Measurements from ENCODE around the gene KBTBD4. TPM values are rescaled to one million over a fixed set of nuclear protein-coding genes. Genes with fewer than 3 reads are reported as not detected.
A peak's percentile ranks its signal among the peaks of the same experiment; 100 is the strongest.

The KBTBD4 gene
- total RNA-seq, 1 experiment from 2014 or later: 12.3 TPM

- TF ChIP-seq ZNF263 (CRISPR knock-in tag; IDR thresholded peaks at IDR 0.05; ENCODE audit: low read depth) (no peak), NR2C2 (CRISPR knock-in tag; IDR thresholded peaks at IDR 0.05) (no peak), CBFB (CRISPR knock-in tag; IDR thresholded peaks at IDR 0.05; ENCODE audit: low read depth) (no peak)
- TF ChIP-seq, protein P1, sequence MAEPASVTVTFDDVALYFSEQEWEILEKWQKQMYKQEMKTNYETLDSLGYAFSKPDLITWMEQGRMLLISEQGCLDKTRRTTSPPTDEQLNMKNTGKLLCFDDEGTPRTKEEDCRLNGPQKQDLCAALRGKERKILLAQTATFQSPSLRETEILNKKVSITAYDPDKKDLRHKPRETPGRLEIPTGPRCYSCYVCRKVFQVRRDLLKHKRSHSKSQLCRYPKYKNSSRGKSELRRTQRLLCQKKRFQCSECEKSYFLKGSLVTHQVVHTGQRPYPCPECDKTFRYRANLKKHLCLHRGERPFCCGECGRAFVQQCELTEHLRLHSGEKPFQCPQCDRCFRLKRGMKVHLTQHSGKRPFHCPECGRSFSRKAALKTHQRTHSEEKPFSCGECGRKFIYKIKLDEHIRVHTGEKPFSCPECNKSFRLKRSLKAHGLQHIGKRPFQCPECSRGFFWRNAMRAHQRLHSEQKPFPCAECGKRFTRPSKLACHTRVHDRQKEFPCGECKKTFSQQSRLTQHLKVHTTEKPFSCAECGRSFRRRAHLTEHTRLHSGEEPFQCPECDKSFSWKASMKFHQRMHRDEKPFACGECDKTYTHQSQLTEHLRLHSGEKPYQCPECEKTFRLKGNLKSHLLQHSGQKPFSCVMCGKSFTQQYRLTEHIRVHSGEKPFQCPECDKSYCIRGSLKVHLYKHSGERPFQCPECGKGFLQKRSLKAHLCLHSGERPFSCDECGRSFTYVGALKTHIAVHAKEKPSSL (CRISPR knock-in tag; conservative IDR thresholded peaks at IDR 0.05): no peak
- Mint-ChIP-seq H3K27me3 (ENCODE audit: low read depth) (no peaks in the 10 kb centered on the region), H3K36me3 (peaks cover 3% of the 10 kb centered on the region; the same call in 1 of the 2 replicates), H3K4me1 (peaks cover 25% of the 10 kb centered on the region), H3K27ac (peak overlapping the region; percentile 22), H3K9me3 (no peaks in the 10 kb centered on the region), H3K4me3 (no peak overlapping the region)
- ChIA-PET POLR2A (no interaction called here), CTCF (interaction anchor here (1.0 kb wide), 2 partner anchors 19 to 80 kb away, joined by 4 read pairs; no protein-coding TSS in a partner anchor)
- no peak for DNase-seq (ENCODE audit: low spot score)
- ATAC-seq: no peak
Measured at GRCh38 chr11:47534704-47535251, 44.0 kb downstream of the KBTBD4 start.

- no peak overlapping the region for H3K4me3 Mint-ChIP-seq
- POLR2A ChIA-PET: interaction anchor here (0.6 kb wide), 1 partner anchor 24 kb away, joined by 3 read pairs; no protein-coding TSS in a partner anchor
- peaks cover 16% of the 10 kb centered on the region for H3K4me1 Mint-ChIP-seq
- CTCF ChIA-PET: interaction anchor here (1.0 to 2.2 kb wide), 2 partner anchors 20 to 79 kb away, joined by 4 to 10 read pairs; no protein-coding TSS in a partner anchor
- no peaks in the 10 kb centered on the region for H3K9me3 Mint-ChIP-seq
- peaks cover 3% of the 10 kb centered on the region; the same call in 1 of the 2 replicates for H3K36me3 Mint-ChIP-seq
- H3K27ac Mint-ChIP-seq: no peak overlapping the region
- H3K27me3 Mint-ChIP-seq (ENCODE audit: low read depth): no peaks in the 10 kb centered on the region
- ATAC-seq: no peak
- TF ChIP-seq, protein P2, sequence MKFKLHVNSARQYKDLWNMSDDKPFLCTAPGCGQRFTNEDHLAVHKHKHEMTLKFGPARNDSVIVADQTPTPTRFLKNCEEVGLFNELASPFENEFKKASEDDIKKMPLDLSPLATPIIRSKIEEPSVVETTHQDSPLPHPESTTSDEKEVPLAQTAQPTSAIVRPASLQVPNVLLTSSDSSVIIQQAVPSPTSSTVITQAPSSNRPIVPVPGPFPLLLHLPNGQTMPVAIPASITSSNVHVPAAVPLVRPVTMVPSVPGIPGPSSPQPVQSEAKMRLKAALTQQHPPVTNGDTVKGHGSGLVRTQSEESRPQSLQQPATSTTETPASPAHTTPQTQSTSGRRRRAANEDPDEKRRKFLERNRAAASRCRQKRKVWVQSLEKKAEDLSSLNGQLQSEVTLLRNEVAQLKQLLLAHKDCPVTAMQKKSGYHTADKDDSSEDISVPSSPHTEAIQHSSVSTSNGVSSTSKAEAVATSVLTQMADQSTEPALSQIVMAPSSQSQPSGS (CRISPR knock-in tag; IDR thresholded peaks at IDR 0.05; ENCODE audit: borderline replicate concordance, low read depth): no peak
- TF ChIP-seq NR2C2 (CRISPR knock-in tag; IDR thresholded peaks at IDR 0.05): no peak
- no peak for TF ChIP-seq TEAD4 (CRISPR knock-in tag; IDR thresholded peaks at IDR 0.05)
- TF ChIP-seq, protein P1 (CRISPR knock-in tag; conservative IDR thresholded peaks at IDR 0.05): no peak
- TF ChIP-seq FOXP1 (CRISPR knock-in tag; IDR thresholded peaks at IDR 0.05; ENCODE audit: borderline replicate concordance): no peak
- TF ChIP-seq GTF2I (CRISPR knock-in tag; conservative IDR thresholded peaks at IDR 0.05): no peak
- TF ChIP-seq CTCF (IDR thresholded peaks at IDR 0.05): no peak
- TF ChIP-seq NR3C1 (CRISPR knock-in tag; conservative IDR thresholded peaks at IDR 0.05; ENCODE audit: low read depth): no peak
- no peak for TF ChIP-seq ZNF232 (CRISPR knock-in tag; IDR thresholded peaks at IDR 0.05)
- TF ChIP-seq FOXJ3 (CRISPR knock-in tag; IDR thresholded peaks at IDR 0.05; ENCODE audit: borderline replicate concordance): no peak
- TF ChIP-seq IRF2 (CRISPR knock-in tag; IDR thresholded peaks at IDR 0.05; ENCODE audit: borderline replicate concordance, low read depth): no peak
- TF ChIP-seq ZNF532 (CRISPR knock-in tag; IDR thresholded peaks at IDR 0.05; ENCODE audit: borderline replicate concordance): no peak
- TF ChIP-seq ERG (CRISPR knock-in tag; IDR thresholded peaks at IDR 0.05): no peak
- no peak for TF ChIP-seq ATF1 (CRISPR knock-in tag; IDR thresholded peaks at IDR 0.05)
- TF ChIP-seq, protein P3, sequence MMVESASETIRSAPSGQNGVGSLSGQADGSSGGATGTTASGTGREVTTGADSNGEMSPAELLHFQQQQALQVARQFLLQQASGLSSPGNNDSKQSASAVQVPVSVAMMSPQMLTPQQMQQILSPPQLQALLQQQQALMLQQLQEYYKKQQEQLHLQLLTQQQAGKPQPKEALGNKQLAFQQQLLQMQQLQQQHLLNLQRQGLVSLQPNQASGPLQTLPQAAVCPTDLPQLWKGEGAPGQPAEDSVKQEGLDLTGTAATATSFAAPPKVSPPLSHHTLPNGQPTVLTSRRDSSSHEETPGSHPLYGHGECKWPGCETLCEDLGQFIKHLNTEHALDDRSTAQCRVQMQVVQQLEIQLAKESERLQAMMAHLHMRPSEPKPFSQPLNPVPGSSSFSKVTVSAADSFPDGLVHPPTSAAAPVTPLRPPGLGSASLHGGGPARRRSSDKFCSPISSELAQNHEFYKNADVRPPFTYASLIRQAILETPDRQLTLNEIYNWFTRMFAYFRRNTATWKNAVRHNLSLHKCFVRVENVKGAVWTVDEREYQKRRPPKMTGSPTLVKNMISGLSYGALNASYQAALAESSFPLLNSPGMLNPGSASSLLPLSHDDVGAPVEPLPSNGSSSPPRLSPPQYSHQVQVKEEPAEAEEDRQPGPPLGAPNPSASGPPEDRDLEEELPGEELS (CRISPR knock-in tag; IDR thresholded peaks at IDR 0.05): no peak
- TF ChIP-seq TP53 (CRISPR knock-in tag; IDR thresholded peaks at IDR 0.05): no peak
- DNase-seq (ENCODE audit: low spot score): no peak
Measured at GRCh38 chr11:47533690-47534151, 45.0 kb downstream of the KBTBD4 start.

All from WTC11 (cell line).